ENCODE results near the gene SCMH1. TPM values are rescaled to one million over a fixed set of nuclear protein-coding genes. Genes with fewer than 3 reads are reported as not detected.
A peak's percentile ranks its signal among the peaks of the same experiment; 100 is the strongest.
"Not testable (repeated sequence)": the region's sequence is repeated elsewhere in the genome, so short reads cannot be mapped to it uniquely, and the experiment has no call there.

The SCMH1 gene
- total RNA-seq, 1 experiment from 2014 or later, result 42.7 TPM

GRCh38 chr1:41117241-41117640 is 124.9 kb downstream of the SCMH1 start:
- in situ Hi-C loops (cut with HindIII; ENCODE audit: low pct_unique_long_range_greater_than_20kb, low sequenced_read_pairs); H3K27me3 ChIP-seq (ENCODE audit: control insufficient read depth, insufficient read depth, low read length); POLR2A ChIA-PET; H3K4me3 ChIP-seq (ENCODE audit: low read depth in 2 of 2, low read length in 2 of 2); CTCF ChIA-PET; BruUV-seq (replicated peaks); H3K9me3 ChIP-seq (ENCODE audit: control insufficient read depth, insufficient read depth, low read depth, low read length); H3K36me3 ChIP-seq (ENCODE audit: control insufficient read depth, insufficient read depth, low read length); DNase-seq (ENCODE audit: low read depth, low spot score); ATAC-seq; H3K27ac ChIP-seq (ENCODE audit: low read length); intact Hi-C loops (cut with micrococcal nuclease; ENCODE audit: unreplicated experiment); H3K4me1 ChIP-seq (ENCODE audit: control insufficient read depth, insufficient read depth, low read length): not testable (repeated sequence)
- TF ChIP-seq, protein P1, sequence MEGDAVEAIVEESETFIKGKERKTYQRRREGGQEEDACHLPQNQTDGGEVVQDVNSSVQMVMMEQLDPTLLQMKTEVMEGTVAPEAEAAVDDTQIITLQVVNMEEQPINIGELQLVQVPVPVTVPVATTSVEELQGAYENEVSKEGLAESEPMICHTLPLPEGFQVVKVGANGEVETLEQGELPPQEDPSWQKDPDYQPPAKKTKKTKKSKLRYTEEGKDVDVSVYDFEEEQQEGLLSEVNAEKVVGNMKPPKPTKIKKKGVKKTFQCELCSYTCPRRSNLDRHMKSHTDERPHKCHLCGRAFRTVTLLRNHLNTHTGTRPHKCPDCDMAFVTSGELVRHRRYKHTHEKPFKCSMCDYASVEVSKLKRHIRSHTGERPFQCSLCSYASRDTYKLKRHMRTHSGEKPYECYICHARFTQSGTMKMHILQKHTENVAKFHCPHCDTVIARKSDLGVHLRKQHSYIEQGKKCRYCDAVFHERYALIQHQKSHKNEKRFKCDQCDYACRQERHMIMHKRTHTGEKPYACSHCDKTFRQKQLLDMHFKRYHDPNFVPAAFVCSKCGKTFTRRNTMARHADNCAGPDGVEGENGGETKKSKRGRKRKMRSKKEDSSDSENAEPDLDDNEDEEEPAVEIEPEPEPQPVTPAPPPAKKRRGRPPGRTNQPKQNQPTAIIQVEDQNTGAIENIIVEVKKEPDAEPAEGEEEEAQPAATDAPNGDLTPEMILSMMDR (IDR thresholded peaks at IDR 0.05), result peak; percentile 15; the same call in 1 of the 2 replicates

DNA sequence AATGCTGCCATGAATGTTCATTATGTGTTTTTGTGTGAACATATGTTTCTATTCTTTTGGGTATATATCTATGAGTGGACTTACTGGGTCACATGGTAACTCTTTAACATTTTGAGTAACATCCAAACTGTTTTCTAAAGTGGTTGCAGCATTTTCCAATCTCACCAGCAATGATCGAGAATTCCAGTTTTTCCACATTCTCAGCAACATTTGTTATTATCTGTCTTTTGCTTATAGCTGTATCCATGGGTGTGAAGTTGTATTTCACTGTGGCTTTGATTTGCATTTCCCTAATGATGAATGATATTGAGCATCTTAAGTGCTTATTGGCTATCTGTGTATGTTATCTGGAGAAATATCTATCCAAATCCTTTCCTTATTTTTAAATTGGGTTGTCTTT is 131.4 kb downstream of the SCMH1 start:
- intact Hi-C loops (cut with micrococcal nuclease; ENCODE audit: unreplicated experiment) (no loop called here), in situ Hi-C loops (cut with HindIII; ENCODE audit: low pct_unique_long_range_greater_than_20kb, low sequenced_read_pairs) (no loop called here)
- ChIA-PET POLR2A (no interaction called here), CTCF (no interaction called here)
- Histone ChIP-seq H3K27me3 (ENCODE audit: control insufficient read depth, insufficient read depth, low read length) (no peaks in the 10 kb centered on the region), H3K36me3 (ENCODE audit: control insufficient read depth, insufficient read depth, low read length) (peaks cover 4% of the 10 kb centered on the region), H3K27ac (ENCODE audit: low read length) (no peak overlapping the region), H3K4me3 (ENCODE audit: low read depth in 2 of 2, low read length in 2 of 2) (no peak overlapping the region), H3K9me3 (ENCODE audit: control insufficient read depth, insufficient read depth, low read depth, low read length) (no peaks in the 10 kb centered on the region), H3K4me1 (ENCODE audit: control insufficient read depth, insufficient read depth, low read length) (peaks cover 21% of the 10 kb centered on the region)
- TF ChIP-seq, protein P2, sequence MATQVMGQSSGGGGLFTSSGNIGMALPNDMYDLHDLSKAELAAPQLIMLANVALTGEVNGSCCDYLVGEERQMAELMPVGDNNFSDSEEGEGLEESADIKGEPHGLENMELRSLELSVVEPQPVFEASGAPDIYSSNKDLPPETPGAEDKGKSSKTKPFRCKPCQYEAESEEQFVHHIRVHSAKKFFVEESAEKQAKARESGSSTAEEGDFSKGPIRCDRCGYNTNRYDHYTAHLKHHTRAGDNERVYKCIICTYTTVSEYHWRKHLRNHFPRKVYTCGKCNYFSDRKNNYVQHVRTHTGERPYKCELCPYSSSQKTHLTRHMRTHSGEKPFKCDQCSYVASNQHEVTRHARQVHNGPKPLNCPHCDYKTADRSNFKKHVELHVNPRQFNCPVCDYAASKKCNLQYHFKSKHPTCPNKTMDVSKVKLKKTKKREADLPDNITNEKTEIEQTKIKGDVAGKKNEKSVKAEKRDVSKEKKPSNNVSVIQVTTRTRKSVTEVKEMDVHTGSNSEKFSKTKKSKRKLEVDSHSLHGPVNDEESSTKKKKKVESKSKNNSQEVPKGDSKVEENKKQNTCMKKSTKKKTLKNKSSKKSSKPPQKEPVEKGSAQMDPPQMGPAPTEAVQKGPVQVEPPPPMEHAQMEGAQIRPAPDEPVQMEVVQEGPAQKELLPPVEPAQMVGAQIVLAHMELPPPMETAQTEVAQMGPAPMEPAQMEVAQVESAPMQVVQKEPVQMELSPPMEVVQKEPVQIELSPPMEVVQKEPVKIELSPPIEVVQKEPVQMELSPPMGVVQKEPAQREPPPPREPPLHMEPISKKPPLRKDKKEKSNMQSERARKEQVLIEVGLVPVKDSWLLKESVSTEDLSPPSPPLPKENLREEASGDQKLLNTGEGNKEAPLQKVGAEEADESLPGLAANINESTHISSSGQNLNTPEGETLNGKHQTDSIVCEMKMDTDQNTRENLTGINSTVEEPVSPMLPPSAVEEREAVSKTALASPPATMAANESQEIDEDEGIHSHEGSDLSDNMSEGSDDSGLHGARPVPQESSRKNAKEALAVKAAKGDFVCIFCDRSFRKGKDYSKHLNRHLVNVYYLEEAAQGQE (IDR thresholded peaks at IDR 0.05; ENCODE audit: insufficient read depth in 1 of 2, low read depth in 2 of 2, low read length in 1 of 2), result no peak
- TF ChIP-seq, protein P1 (IDR thresholded peaks at IDR 0.05), result no peak
- DNase-seq (ENCODE audit: low read depth, low spot score), result no peak
- no TSS peak for BruUV-seq (replicated peaks)
- no peak for ATAC-seq

GRCh38 chr1:41110286-41110685 is 131.8 kb downstream of the SCMH1 start:
- TF ChIP-seq, protein P1 (IDR thresholded peaks at IDR 0.05), result no peak
- TF ChIP-seq, protein P2 (IDR thresholded peaks at IDR 0.05; ENCODE audit: insufficient read depth in 1 of 2, low read depth in 2 of 2, low read length in 1 of 2), result no peak
- TF ChIP-seq SIN3A (IDR thresholded peaks at IDR 0.05; ENCODE audit: borderline replicate concordance, insufficient read depth, low read depth, low read length), result no peak
- TF ChIP-seq TCF7L2 (IDR thresholded peaks at IDR 0.05; ENCODE audit: low read depth, low read length), result no peak
- no peak for TF ChIP-seq POLR2AphosphoS5 (IDR thresholded peaks at IDR 0.05; ENCODE audit: low read depth, low read length)
- in situ Hi-C loops (cut with HindIII; ENCODE audit: low pct_unique_long_range_greater_than_20kb, low sequenced_read_pairs), result no loop called here
- no peaks in the 10 kb centered on the region for H3K9me3 ChIP-seq (ENCODE audit: control insufficient read depth, insufficient read depth, low read depth, low read length)
- CTCF ChIA-PET, result no interaction called here
- POLR2A ChIA-PET, result no interaction called here
- peak overlapping the region; percentile 36 for H3K27ac ChIP-seq (ENCODE audit: low read length)
- H3K27me3 ChIP-seq (ENCODE audit: control insufficient read depth, insufficient read depth, low read length), result no peaks in the 10 kb centered on the region
- ATAC-seq, result no peak
- DNase-seq (ENCODE audit: low read depth, low spot score), result no peak
- H3K4me1 ChIP-seq (ENCODE audit: control insufficient read depth, insufficient read depth, low read length), result peaks cover 21% of the 10 kb centered on the region
- intact Hi-C loops (cut with micrococcal nuclease; ENCODE audit: unreplicated experiment), result no loop called here
- peaks cover 4% of the 10 kb centered on the region for H3K36me3 ChIP-seq (ENCODE audit: control insufficient read depth, insufficient read depth, low read length)
- H3K4me3 ChIP-seq (ENCODE audit: low read depth in 2 of 2, low read length in 2 of 2), result no peak overlapping the region
- BruUV-seq (replicated peaks), result no TSS peak

All from Panc1 (cell line).